Parathyroid adenoma (tissue), 2 donors: ENCODE results near the gene PMFBP1.

Experiments
- H2AFZ ChIP-seq: fragments of 300-600 bp; sonication (generic); one replicate; pipeline ENCODE4 v1.7.0; 2017; ENCODE audit warnings: antibody characterized with exemption, mild to moderate bottlenecking
- H3K27ac ChIP-seq: fragments of 300-600 bp; sonication (generic); one replicate; pipeline ENCODE4 v1.7.0; 2017
- H3K27me3 ChIP-seq: fragments of 300-600 bp; sonication (generic); one replicate; pipeline ENCODE4 v1.7.0; 2017; ENCODE audit warnings: low read length; ENCODE audit not compliant: control insufficient read depth, insufficient read depth
- H3K36me3 ChIP-seq: fragments of 300-600 bp; sonication (generic); one replicate; pipeline ENCODE4 v1.7.0; 2017; ENCODE audit warnings: low read length; ENCODE audit not compliant: control insufficient read depth, insufficient read depth
- H3K4me1 ChIP-seq: fragments of 300-600 bp; sonication (generic); one replicate; pipeline ENCODE4 v1.7.0; 2017; ENCODE audit warnings: control low read depth
- H3K4me2 ChIP-seq: fragments of 300-600 bp; sonication (generic); one replicate; pipeline ENCODE4 v1.7.0; 2017; ENCODE audit warnings: low read length
- H3K4me3 ChIP-seq: fragments of 300-600 bp; sonication (generic); one replicate; pipeline ENCODE4 v1.7.0; 2017; ENCODE audit warnings: low read depth, low read length
- H3K79me2 ChIP-seq: fragments of 300-600 bp; sonication (generic); one replicate; pipeline ENCODE4 v1.7.0; 2017; ENCODE audit warnings: control low read depth
- H3K9ac ChIP-seq: fragments of 300-600 bp; sonication (generic); one replicate; pipeline ENCODE4 v1.7.0; 2017; ENCODE audit warnings: mild to moderate bottlenecking
- H3K9me3 ChIP-seq: fragments of 300-600 bp; sonication (generic); one replicate; pipeline ENCODE4 v1.7.0; 2017; ENCODE audit warnings: low read length; ENCODE audit not compliant: control insufficient read depth
- TF ChIP-seq, protein P1 (sequence below): fragments of 300-600 bp; sonication (generic); IDR thresholded peaks from one replicate; pipeline ENCODE4 v1.7.0; 2017; ENCODE audit warnings: antibody characterized with exemption, mild to moderate bottlenecking
- donor health status: primary hyperparathyroidism.

PMFBP1 gene

DNA sequence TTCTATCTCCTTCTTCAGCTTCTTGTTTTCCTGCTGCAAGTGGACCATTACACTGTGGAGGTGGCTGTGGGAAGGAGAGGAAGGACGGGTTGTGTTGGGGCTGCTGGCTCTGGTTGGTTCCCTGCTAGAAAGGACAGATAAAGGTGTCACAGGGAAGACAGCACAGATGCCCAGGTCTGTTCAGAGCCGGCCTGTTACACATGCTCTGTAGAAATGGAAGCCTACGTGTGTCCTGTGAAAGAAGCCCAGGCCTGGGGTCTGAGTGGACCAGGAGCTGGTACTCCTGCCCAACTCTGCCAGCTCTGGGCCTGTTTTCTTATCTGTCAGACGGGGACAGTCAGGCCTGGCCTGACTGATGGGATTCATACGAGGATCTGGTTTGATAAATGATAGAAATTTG is 51.9 kb downstream of the PMFBP1 start:
- no peak overlapping the region for H3K4me2 ChIP-seq
- no peak overlapping the region for H3K9ac ChIP-seq
- no peak overlapping the region for H2AFZ ChIP-seq
- no peaks in the 10 kb centered on the region for H3K27me3 ChIP-seq
- H3K27ac ChIP-seq = no peak overlapping the region
- TF ChIP-seq, protein P1, sequence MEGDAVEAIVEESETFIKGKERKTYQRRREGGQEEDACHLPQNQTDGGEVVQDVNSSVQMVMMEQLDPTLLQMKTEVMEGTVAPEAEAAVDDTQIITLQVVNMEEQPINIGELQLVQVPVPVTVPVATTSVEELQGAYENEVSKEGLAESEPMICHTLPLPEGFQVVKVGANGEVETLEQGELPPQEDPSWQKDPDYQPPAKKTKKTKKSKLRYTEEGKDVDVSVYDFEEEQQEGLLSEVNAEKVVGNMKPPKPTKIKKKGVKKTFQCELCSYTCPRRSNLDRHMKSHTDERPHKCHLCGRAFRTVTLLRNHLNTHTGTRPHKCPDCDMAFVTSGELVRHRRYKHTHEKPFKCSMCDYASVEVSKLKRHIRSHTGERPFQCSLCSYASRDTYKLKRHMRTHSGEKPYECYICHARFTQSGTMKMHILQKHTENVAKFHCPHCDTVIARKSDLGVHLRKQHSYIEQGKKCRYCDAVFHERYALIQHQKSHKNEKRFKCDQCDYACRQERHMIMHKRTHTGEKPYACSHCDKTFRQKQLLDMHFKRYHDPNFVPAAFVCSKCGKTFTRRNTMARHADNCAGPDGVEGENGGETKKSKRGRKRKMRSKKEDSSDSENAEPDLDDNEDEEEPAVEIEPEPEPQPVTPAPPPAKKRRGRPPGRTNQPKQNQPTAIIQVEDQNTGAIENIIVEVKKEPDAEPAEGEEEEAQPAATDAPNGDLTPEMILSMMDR = no peak
- no peaks in the 10 kb centered on the region for H3K9me3 ChIP-seq
- no peaks in the 10 kb centered on the region for H3K36me3 ChIP-seq
- no peaks in the 10 kb centered on the region for H3K79me2 ChIP-seq
- H3K4me3 ChIP-seq = no peak overlapping the region
- H3K4me1 ChIP-seq = no peaks in the 10 kb centered on the region

DNA sequence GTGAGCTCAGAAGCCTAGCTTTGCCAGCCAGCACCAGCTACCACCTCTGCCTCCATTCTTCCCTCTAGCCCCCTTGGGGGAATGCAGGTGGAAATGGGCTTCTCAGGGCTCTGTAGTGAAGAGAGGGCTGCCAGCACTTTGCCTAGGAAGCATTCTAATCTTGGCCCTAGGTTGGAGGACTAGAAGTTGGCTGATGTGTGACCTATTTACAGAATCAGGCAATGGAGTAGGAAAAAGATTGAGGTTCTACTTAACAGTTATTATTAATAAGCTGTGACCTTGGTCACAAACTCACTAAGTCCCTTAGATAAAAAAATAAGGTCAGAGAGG is 58.4 kb downstream of the PMFBP1 start:
- Histone ChIP-seq H3K27me3 (no peaks in the 10 kb centered on the region), H3K4me1 (no peaks in the 10 kb centered on the region), H3K9ac (no peak overlapping the region), H3K27ac (no peak overlapping the region), H3K79me2 (no peaks in the 10 kb centered on the region), H3K9me3 (no peaks in the 10 kb centered on the region), H3K36me3 (no peaks in the 10 kb centered on the region), H3K4me2 (no peak overlapping the region), H3K4me3 (no peak overlapping the region), H2AFZ (no peak overlapping the region)
- TF ChIP-seq, protein P1 = no peak

DNA sequence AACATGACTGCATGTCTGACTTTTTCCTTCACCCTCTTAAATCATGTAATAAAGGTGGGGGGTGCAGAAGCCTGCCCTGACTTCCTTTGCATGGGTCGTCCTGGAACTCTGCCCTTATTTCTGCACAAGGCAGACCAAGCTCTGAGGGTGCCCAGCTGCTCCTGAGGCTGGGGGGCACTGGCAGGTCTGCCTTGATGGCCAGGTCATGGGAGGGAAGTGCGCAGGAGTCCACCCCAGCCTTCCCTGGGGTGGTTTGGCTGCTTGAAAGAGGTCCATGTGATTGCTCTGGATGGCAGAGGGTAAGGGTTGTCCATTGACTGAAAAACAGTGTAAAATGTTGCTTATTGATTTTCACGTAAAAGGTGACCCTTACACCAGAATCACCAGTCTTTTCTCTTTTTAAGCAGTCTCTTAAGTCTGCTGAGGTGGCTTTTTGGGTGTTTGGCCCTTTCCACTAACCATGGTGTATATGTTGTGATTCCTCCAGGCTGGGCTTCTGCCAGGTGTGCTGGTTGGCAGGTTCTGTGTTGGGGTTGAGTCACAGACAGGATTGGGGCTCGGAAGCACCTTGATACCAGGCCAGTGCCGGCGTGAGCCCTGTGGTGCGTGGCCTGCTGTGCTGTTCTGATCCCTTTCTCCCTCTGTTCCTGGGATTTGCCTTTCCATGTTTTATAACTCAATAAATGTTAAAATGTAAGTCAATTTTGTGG is 58.9 kb downstream of the PMFBP1 start:
- Histone ChIP-seq H3K4me1 (no peaks in the 10 kb centered on the region), H3K9ac (no peak overlapping the region), H3K27ac (no peak overlapping the region), H3K27me3 (no peaks in the 10 kb centered on the region), H3K79me2 (no peaks in the 10 kb centered on the region), H2AFZ (no peak overlapping the region), H3K9me3 (no peaks in the 10 kb centered on the region), H3K36me3 (no peaks in the 10 kb centered on the region), H3K4me3 (no peak overlapping the region), H3K4me2 (no peak overlapping the region)
- TF ChIP-seq, protein P1 = no peak

DNA sequence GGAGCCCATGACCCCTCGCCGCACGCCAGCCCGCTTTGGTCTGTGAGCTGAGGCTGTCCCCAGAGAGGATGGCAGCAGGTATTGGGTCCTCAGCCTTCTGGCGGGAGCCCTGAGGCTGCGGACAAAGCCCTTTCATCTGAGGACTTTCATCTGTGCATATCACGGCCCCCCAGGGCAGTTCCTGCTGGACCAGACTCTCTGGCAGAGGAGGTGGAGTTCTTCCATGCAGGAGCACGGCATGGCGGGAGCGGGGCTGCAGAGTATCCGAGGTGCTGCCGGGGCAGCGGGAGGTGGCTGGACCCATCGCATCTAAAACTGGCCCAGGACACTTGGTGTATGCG is 59.5 kb downstream of the PMFBP1 start:
- H3K27ac ChIP-seq = no peak overlapping the region
- TF ChIP-seq, protein P1 = no peak
- no peak overlapping the region for H3K4me3 ChIP-seq
- no peak overlapping the region for H3K4me2 ChIP-seq
- H3K36me3 ChIP-seq = no peaks in the 10 kb centered on the region
- no peak overlapping the region for H3K9ac ChIP-seq
- no peaks in the 10 kb centered on the region for H3K9me3 ChIP-seq
- H2AFZ ChIP-seq = no peak overlapping the region
- no peaks in the 10 kb centered on the region for H3K79me2 ChIP-seq
- H3K27me3 ChIP-seq = no peaks in the 10 kb centered on the region
- no peaks in the 10 kb centered on the region for H3K4me1 ChIP-seq
